Neural progenitor cell (in vitro differentiated cells): ENCODE data around the gene SLC22A23. TPM values are rescaled to one million over a fixed set of nuclear protein-coding genes. Genes with fewer than 3 reads are reported as not detected.

ENCODE experiments used
- DNase-seq: peaks from one replicate; pipeline ENCODE4 v3.0.0-alpha.2; 2016; ENCODE audit warnings: low spot score
- H2AFZ ChIP-seq: fragments of 200-600 bp; sonication (generic); replicated peaks from 2 replicates; pipeline ENCODE4 v1.6.1; 2016; ENCODE audit warnings: antibody characterized with exemption
- H3F3A ChIP-seq: fragments of 200-600 bp; sonication (generic); 2 replicates; pipeline ENCODE4 v1.6.1; 2016; ENCODE audit warnings: antibody characterized with exemption, low read depth
- H3K27ac ChIP-seq: fragments of 200-600 bp; sonication (generic); 2 replicates; pipeline ENCODE4 v1.5.1; 2016; ENCODE audit warnings: mild to moderate bottlenecking
- H3K27me3 ChIP-seq: fragments of 200-600 bp; sonication (generic); 2 replicates; pipeline ENCODE4 v1.6.1; 2016; ENCODE audit warnings: mild to moderate bottlenecking, moderate library complexity
- H3K36me3 ChIP-seq: fragments of 200-600 bp; sonication (generic); 2 replicates; pipeline ENCODE4 v1.5.1; 2016
- H3K4me1 ChIP-seq: fragments of 200-600 bp; sonication (generic); 2 replicates; pipeline ENCODE4 v1.6.1; 2016; ENCODE audit warnings: mixed run types
- H3K4me2 ChIP-seq: fragments of 200-600 bp; sonication (generic); 2 replicates; pipeline ENCODE4 v1.6.1; 2016
- H3K4me3 ChIP-seq: fragments of 200-600 bp; sonication (generic); 2 replicates; pipeline ENCODE4 v1.5.1; 2016
- H3K79me2 ChIP-seq: fragments of 200-600 bp; sonication (generic); 2 replicates; pipeline ENCODE4 v1.6.1; 2016; ENCODE audit warnings: low read depth
- H3K9ac ChIP-seq: fragments of 200-600 bp; sonication (generic); 2 replicates; pipeline ENCODE4 v1.6.1; 2016
- H3K9me3 ChIP-seq: fragments of 200-600 bp; sonication (generic); 2 replicates; pipeline ENCODE4 v1.5.1; 2016; ENCODE audit warnings: low read depth
- H4K20me1 ChIP-seq: fragments of 200-600 bp; sonication (generic); 2 replicates; pipeline ENCODE4 v1.6.1; 2016; ENCODE audit warnings: low read depth
- H3K27ac Mint-ChIP-seq: 3 replicates; pipeline ENCODE4 v1.8.0; 2021; ENCODE audit warnings: mixed read lengths
- H3K27me3 Mint-ChIP-seq: 2 replicates; pipeline ENCODE4 v1.8.0; 2022; ENCODE audit warnings: low read depth, mild to moderate bottlenecking, inconsistent platforms, moderate library complexity, mixed read lengths; ENCODE audit not compliant: insufficient read depth
- H3K36me3 Mint-ChIP-seq: 3 replicates; pipeline ENCODE4 v1.8.0; 2021; ENCODE audit warnings: mixed read lengths
- H3K4me1 Mint-ChIP-seq: 3 replicates; pipeline ENCODE4 v1.8.0; 2021; ENCODE audit warnings: mixed read lengths
- H3K4me3 Mint-ChIP-seq: 3 replicates; pipeline ENCODE4 v1.8.0; 2021; ENCODE audit warnings: mild to moderate bottlenecking, moderate library complexity, mixed read lengths
- H3K9me3 Mint-ChIP-seq: 3 replicates; pipeline ENCODE4 v1.8.0; 2020; ENCODE audit warnings: mixed read lengths
- EZH2 ChIP-seq: fragments of 200-600 bp; sonication (generic); IDR thresholded peaks from 2 replicates; pipeline ENCODE4 v1.6.1; 2017; ENCODE audit warnings: antibody characterized with exemption, mild to moderate bottlenecking, moderate library complexity
- EZH2phosphoT487 ChIP-seq: fragments of 200-600 bp; sonication (generic); IDR thresholded peaks from 2 replicates; pipeline ENCODE4 v1.6.1; 2017; ENCODE audit warnings: antibody characterized with exemption
- total RNA-seq: library from RNA; depleted of rRNA; stranded (reverse); fragments of >200 nt; gene quantifications from 2 replicates; pipeline ENCODE4 v1.2.3, GENCODE V29; 2015; ENCODE audit warnings: low replicate concordance
- TF ChIP-seq, protein P1 (sequence below): fragments of 200-600 bp; sonication (generic); IDR thresholded peaks from 2 replicates; pipeline ENCODE4 v1.5.1; 2017; ENCODE audit warnings: antibody characterized with exemption, mild to moderate bottlenecking

SLC22A23 gene
- total RNA-seq, 1 donor from 2014 or later, result 0.99 TPM

DNA sequence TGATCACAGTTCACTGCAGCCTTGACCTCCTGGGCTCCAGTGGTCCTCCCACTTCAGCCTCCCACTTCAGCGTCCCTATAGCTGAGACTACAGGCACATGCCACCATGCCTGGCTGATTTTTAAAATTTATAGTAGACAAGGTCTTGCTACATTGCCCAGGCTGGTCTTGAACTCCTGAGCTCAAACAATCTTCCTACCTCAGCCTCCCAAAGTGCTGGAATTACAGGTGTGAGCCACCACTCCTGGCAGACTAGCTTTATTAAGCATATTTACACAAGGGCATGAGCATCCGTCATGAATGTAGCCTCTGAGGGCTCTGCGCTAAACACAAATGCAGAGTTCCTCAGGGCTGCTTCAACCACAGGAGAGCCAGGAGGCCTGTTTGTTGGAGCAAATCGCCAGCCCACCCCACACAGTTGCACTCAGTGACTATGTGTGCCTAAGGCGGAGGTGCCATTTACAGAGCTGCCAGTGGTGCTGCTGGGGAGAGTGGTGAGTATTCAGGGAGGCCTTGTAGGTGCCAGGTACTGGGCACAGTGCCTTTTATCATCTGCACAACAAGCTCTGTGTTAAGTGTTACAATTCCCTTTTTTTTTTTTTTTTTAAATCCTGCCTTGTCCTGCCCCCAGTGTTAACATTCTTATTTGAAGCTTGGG lies 119.9 kb downstream of the SLC22A23 start:
- H3K4me1 Mint-ChIP-seq, result peaks cover 90% of the 10 kb centered on the region
- H3K27ac ChIP-seq, result no peak overlapping the region
- no peak for TF ChIP-seq EZH2
- TF ChIP-seq, protein P1, sequence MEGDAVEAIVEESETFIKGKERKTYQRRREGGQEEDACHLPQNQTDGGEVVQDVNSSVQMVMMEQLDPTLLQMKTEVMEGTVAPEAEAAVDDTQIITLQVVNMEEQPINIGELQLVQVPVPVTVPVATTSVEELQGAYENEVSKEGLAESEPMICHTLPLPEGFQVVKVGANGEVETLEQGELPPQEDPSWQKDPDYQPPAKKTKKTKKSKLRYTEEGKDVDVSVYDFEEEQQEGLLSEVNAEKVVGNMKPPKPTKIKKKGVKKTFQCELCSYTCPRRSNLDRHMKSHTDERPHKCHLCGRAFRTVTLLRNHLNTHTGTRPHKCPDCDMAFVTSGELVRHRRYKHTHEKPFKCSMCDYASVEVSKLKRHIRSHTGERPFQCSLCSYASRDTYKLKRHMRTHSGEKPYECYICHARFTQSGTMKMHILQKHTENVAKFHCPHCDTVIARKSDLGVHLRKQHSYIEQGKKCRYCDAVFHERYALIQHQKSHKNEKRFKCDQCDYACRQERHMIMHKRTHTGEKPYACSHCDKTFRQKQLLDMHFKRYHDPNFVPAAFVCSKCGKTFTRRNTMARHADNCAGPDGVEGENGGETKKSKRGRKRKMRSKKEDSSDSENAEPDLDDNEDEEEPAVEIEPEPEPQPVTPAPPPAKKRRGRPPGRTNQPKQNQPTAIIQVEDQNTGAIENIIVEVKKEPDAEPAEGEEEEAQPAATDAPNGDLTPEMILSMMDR, result no peak
- no peak for TF ChIP-seq EZH2phosphoT487
- no peaks in the 10 kb centered on the region for H3K9me3 Mint-ChIP-seq
- no peak overlapping the region for H3K4me3 ChIP-seq
- no peak for DNase-seq
- H3K27ac Mint-ChIP-seq, result peak overlapping the region; percentile 92
- H3K4me2 ChIP-seq, result no peak overlapping the region
- H3F3A ChIP-seq, result peaks cover 37% of the 10 kb centered on the region
- H3K36me3 ChIP-seq, result no peaks in the 10 kb centered on the region
- no peaks in the 10 kb centered on the region for H4K20me1 ChIP-seq
- H3K36me3 Mint-ChIP-seq, result peaks cover 4% of the 10 kb centered on the region
- no peaks in the 10 kb centered on the region for H3K79me2 ChIP-seq
- H2AFZ ChIP-seq, result no peak overlapping the region
- no peaks in the 10 kb centered on the region for H3K27me3 ChIP-seq
- H3K9ac ChIP-seq, result no peak overlapping the region
- no peaks in the 10 kb centered on the region for H3K9me3 ChIP-seq
- peak overlapping the region; percentile 6 for H3K4me3 Mint-ChIP-seq
- peaks cover 2% of the 10 kb centered on the region for H3K27me3 Mint-ChIP-seq
- peaks cover 54% of the 10 kb centered on the region for H3K4me1 ChIP-seq

DNA sequence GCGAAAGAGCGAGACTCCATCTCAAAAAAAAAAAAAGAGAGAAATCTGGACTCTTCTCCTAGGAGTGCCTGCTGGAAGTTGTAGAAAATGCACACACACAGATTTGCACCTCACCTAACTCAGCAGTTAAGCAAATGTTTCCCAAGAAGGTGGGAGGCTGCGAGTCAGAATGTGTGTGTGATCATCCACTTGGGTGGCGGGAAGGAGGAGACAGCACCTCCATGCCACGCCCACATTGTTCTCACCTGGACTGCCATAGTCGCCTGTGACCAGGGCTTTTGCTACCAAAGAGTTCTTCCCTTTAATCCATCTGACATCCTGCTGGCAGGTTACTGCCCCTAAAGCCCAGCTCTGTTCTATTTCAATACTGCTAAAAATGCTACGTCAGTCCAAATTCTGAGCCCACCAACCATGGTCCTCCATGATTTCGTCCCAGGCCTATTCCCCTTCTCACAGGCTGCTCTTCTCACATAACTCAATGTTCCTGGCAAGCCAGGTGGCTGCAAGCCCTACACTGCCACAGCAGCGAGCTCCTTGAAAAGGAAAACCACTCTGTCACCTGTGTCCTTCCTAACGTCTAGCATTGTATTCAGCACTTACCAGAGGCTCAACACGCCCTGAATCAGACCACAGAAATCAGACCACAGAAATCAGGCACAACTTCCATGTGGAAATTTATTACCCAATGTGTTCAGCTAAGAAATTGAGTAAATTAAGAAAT lies 120.6 kb downstream of the SLC22A23 start:
- Histone ChIP-seq H3K4me2 (no peak overlapping the region), H3K27me3 (no peaks in the 10 kb centered on the region), H4K20me1 (no peaks in the 10 kb centered on the region), H3K27ac (no peak overlapping the region), H3K4me1 (peaks cover 54% of the 10 kb centered on the region), H3K36me3 (no peaks in the 10 kb centered on the region), H3K9me3 (no peaks in the 10 kb centered on the region), H3K79me2 (no peaks in the 10 kb centered on the region), H2AFZ (no peak overlapping the region), H3F3A (peaks cover 30% of the 10 kb centered on the region), H3K4me3 (no peak overlapping the region), H3K9ac (no peak overlapping the region)
- Mint-ChIP-seq H3K9me3 (no peaks in the 10 kb centered on the region), H3K27ac (peak overlapping the region; percentile 30), H3K27me3 (peaks cover 2% of the 10 kb centered on the region), H3K36me3 (peaks cover 4% of the 10 kb centered on the region), H3K4me1 (peaks cover 90% of the 10 kb centered on the region), H3K4me3 (peak overlapping the region; percentile 5)
- DNase-seq, result no peak
- no peak for TF ChIP-seq EZH2
- TF ChIP-seq EZH2phosphoT487, result no peak
- TF ChIP-seq, protein P1, result no peak

GRCh38 chr6:3335169-3335568 lies 121.7 kb downstream of the SLC22A23 start:
- Mint-ChIP-seq H3K4me1 (peaks cover 88% of the 10 kb centered on the region), H3K36me3 (peaks cover 5% of the 10 kb centered on the region), H3K4me3 (no peak overlapping the region), H3K9me3 (no peaks in the 10 kb centered on the region), H3K27me3 (peaks cover 2% of the 10 kb centered on the region), H3K27ac (peak overlapping the region; percentile 70)
- no peaks in the 10 kb centered on the region for H3K27me3 ChIP-seq
- TF ChIP-seq, protein P1, result no peak
- TF ChIP-seq EZH2, result no peak
- H3K27ac ChIP-seq, result no peak overlapping the region
- no peak overlapping the region for H3K9ac ChIP-seq
- H3K9me3 ChIP-seq, result no peaks in the 10 kb centered on the region
- H3K36me3 ChIP-seq, result no peaks in the 10 kb centered on the region
- no peaks in the 10 kb centered on the region for H3K79me2 ChIP-seq
- no peaks in the 10 kb centered on the region for H4K20me1 ChIP-seq
- no peak for DNase-seq
- peaks cover 19% of the 10 kb centered on the region for H3F3A ChIP-seq
- no peak overlapping the region for H2AFZ ChIP-seq
- peaks cover 44% of the 10 kb centered on the region for H3K4me1 ChIP-seq
- no peak overlapping the region for H3K4me3 ChIP-seq
- H3K4me2 ChIP-seq, result no peak overlapping the region
